Panc1 (cell line): Measurements from ENCODE around the gene SLC6A17. TPM values are rescaled to one million over a fixed set of nuclear protein-coding genes. Genes with fewer than 3 reads are reported as not detected.

Experiments used
- ATAC-seq: fragments of 200-7000 bp; cut with Tn5 transposase; 2 replicates; pipeline ENCODE4 v1.9.1; 2020; ENCODE audit warnings: mild to moderate bottlenecking, moderate library complexity
- BruUV-seq: library from RNA; stranded (reverse); fragments of 400-500 nt; replicated peaks from 2 replicates; lab custom pipeline; 2021; lab: Mats Ljungman, UMichigan
- CTCF ChIA-PET: fragments of 300-600 bp; sonication (Branson Sonifier 250); formaldehyde crosslinking; loops from one replicate; lab custom pipeline; 2022; ENCODE audit warnings: antibody characterized with exemption; lab: Charles Lee
- POLR2A ChIA-PET: fragments of 300-600 bp; sonication (Branson Sonifier 250); formaldehyde crosslinking; loops from one replicate; lab custom pipeline; 2022; ENCODE audit warnings: antibody characterized with exemption; lab: Charles Lee
- DNase-seq: peaks from one replicate; pipeline ENCODE4 v3.0.0-alpha.2; 2010; ENCODE audit warnings: low read depth, low spot score
- H3K27ac ChIP-seq: 2 replicates; pipeline ENCODE4 v1.5.1; 2011; ENCODE audit warnings: mild to moderate bottlenecking, low read length, inconsistent platforms
- H3K27me3 ChIP-seq: fragments of 200-500 bp; sonication (Bioruptor generic); 2 replicates; pipeline ENCODE4 v1.6.0; 2014; ENCODE audit warnings: low read length, inconsistent platforms; ENCODE audit not compliant: control insufficient read depth, insufficient read depth
- H3K36me3 ChIP-seq: fragments of 200-500 bp; sonication (Bioruptor generic); 2 replicates; pipeline ENCODE4 v1.5.1; 2014; ENCODE audit warnings: inconsistent platforms, mild to moderate bottlenecking, low read length, moderate library complexity; ENCODE audit not compliant: control insufficient read depth, insufficient read depth
- H3K4me1 ChIP-seq: 2 replicates; pipeline ENCODE4 v1.5.1; 2011; ENCODE audit warnings: inconsistent platforms, mild to moderate bottlenecking, low read length, moderate library complexity; ENCODE audit not compliant: control insufficient read depth, insufficient read depth
- H3K4me3 ChIP-seq, 2 experiments: 2 replicates each; pipeline ENCODE4 v1.5.1; 2011 to 2012; ENCODE audit warnings: low read depth in 2 of 2, low read length in 2 of 2, mild to moderate bottlenecking in 2 of 2, inconsistent platforms in 1 of 2, moderate library complexity in 1 of 2
- H3K9me3 ChIP-seq: fragments of 200-500 bp; sonication (Bioruptor generic); 2 replicates; pipeline ENCODE4 v1.5.1; 2014; ENCODE audit warnings: low read depth, mild to moderate bottlenecking, inconsistent platforms, low read length, moderate library complexity; ENCODE audit not compliant: control insufficient read depth, insufficient read depth
- CTCF ChIP-seq: fragments of 450-650 bp; IDR thresholded peaks from 2 replicates; pipeline ENCODE4 v1.5.1; 2017; ENCODE audit warnings: mild to moderate bottlenecking
- POLR2AphosphoS5 ChIP-seq: IDR thresholded peaks from 2 replicates; pipeline ENCODE4 v1.6.1; 2012; ENCODE audit warnings: mild to moderate bottlenecking, low read depth, low read length, moderate library complexity
- REST ChIP-seq, 2 experiments: IDR thresholded peaks; 2 replicates each; pipeline ENCODE4 v1.6.1; 2011 to 2012; ENCODE audit warnings: low read depth in 2 of 2, control low read depth in 1 of 2, low read length in 1 of 2, mild to moderate bottlenecking in 1 of 2, moderate library complexity in 1 of 2; ENCODE audit not compliant: insufficient read depth in 1 of 2
- SIN3A ChIP-seq: IDR thresholded peaks from 2 replicates; pipeline ENCODE4 v1.6.1; 2012; ENCODE audit warnings: low read depth, mild to moderate bottlenecking, low read length, moderate library complexity, borderline replicate concordance; ENCODE audit not compliant: insufficient read depth
- TCF7L2 ChIP-seq: IDR thresholded peaks from 2 replicates; pipeline ENCODE4 v1.6.1; 2011; ENCODE audit warnings: mild to moderate bottlenecking, low read depth, low read length, inconsistent platforms
- in situ Hi-C: cut with HindIII; loops from 2 replicates; pipeline ENCODE4 v1.10.0; 2016; ENCODE audit warnings: low sequenced_read_pairs, low pct_unique_long_range_greater_than_20kb
- intact Hi-C: fragments of 100-400 bp; cut with micrococcal nuclease; formaldehyde crosslinking; loops from one replicate; pipeline ENCODE4 v1.10.0; 2022; ENCODE audit not compliant: unreplicated experiment
- total RNA-seq: library from RNA; stranded (reverse); gene quantifications from one replicate; pipeline ENCODE4 v1.2.1, GENCODE V29; 2021; ENCODE audit not compliant: unreplicated experiment

SLC6A17 gene
- total RNA-seq, 1 experiment from 2014 or later, result 5.7 TPM

- intact Hi-C loops, result no loop called here
- CTCF ChIA-PET, result no interaction called here
- H3K27me3 ChIP-seq, result no peaks in the 10 kb centered on the region
Measured at GRCh38 chr1:110221119-110221518, 70.8 kb downstream of the SLC6A17 start.

GRCh38 chr1:110223127-110223526 lies 72.8 kb downstream of the SLC6A17 start:
- ChIA-PET POLR2A (no interaction called here), CTCF (no interaction called here)
- TF ChIP-seq POLR2AphosphoS5 (no peak), TCF7L2 (no peak), CTCF (no peak), REST (IDR thresholded peaks at IDR 0.05; ENCODE audit: insufficient read depth in 1 of 2, low read depth in 2 of 2, low read length in 1 of 2) (no peak), SIN3A (no peak)
- DNase-seq (no peak), ATAC-seq (no peak)
- Histone ChIP-seq H3K9me3 (no peaks in the 10 kb centered on the region), H3K4me1 (peaks cover 10% of the 10 kb centered on the region), H3K36me3 (no peaks in the 10 kb centered on the region), H3K27me3 (no peaks in the 10 kb centered on the region), H3K4me3 (no peak overlapping the region), H3K27ac (no peak overlapping the region)
- no TSS peak for BruUV-seq
- in situ Hi-C loops (no loop called here), intact Hi-C loops (no loop called here)

More at GRCh38 chr1:110221119-110221518, 70.8 kb downstream of the SLC6A17 start:
- no peak for ATAC-seq
- no peak overlapping the region for H3K27ac ChIP-seq
- BruUV-seq, result no TSS peak
- H3K4me3 ChIP-seq, result no peak overlapping the region
- TF ChIP-seq TCF7L2 (no peak), POLR2AphosphoS5 (no peak), SIN3A (no peak), CTCF (no peak), REST (IDR thresholded peaks at IDR 0.05; ENCODE audit: insufficient read depth in 1 of 2, low read depth in 2 of 2, low read length in 1 of 2) (no peak)
- POLR2A ChIA-PET, result no interaction called here
- in situ Hi-C loops, result no loop called here
- H3K9me3 ChIP-seq, result no peaks in the 10 kb centered on the region
- no peaks in the 10 kb centered on the region for H3K36me3 ChIP-seq
- no peak for DNase-seq
- peaks cover 10% of the 10 kb centered on the region for H3K4me1 ChIP-seq
